HEK293T (cell line): ENCODE data around the gene KLK5.

ENCODE experiments used
- CTBP1 ChIP-seq: fragments of 450-650 bp; IDR thresholded peaks from 2 replicates; pipeline ENCODE4 v1.6.1; 2016; ENCODE audit warnings: borderline replicate concordance
- ELF4 ChIP-seq: fragments of 450-650 bp; IDR thresholded peaks from 2 replicates; pipeline ENCODE4 v1.6.1; 2017; ENCODE audit warnings: antibody characterized with exemption
- HDGF ChIP-seq: fragments of 450-650 bp; IDR thresholded peaks from 2 replicates; pipeline ENCODE4 v1.6.1; 2017; ENCODE audit warnings: antibody characterized with exemption, borderline replicate concordance
- NFRKB ChIP-seq: fragments of 450-650 bp; IDR thresholded peaks from 2 replicates; pipeline ENCODE4 v1.6.1; 2016; ENCODE audit warnings: mild to moderate bottlenecking, moderate library complexity
- SUZ12 ChIP-seq: fragments of 450-650 bp; IDR thresholded peaks from 2 replicates; pipeline ENCODE4 v1.6.1; 2016; ENCODE audit warnings: mild to moderate bottlenecking
- ZNF384 ChIP-seq: fragments of 450-650 bp; IDR thresholded peaks from 2 replicates; pipeline ENCODE4 v1.6.1; 2016

- TF ChIP-seq CTBP1 (no peak), ELF4 (no peak), ZNF384 (no peak), NFRKB (no peak), SUZ12 (no peak), HDGF (no peak)
Observed at GRCh38 chr19:50964266-50964665, 11.4 kb upstream of the KLK5 start.
